Activated CD4-positive, alpha-beta memory T cell treated with anti-CD3 and anti-CD28 coated beads for 36 hours (primary cell): Measurements from ENCODE around the gene IL20RA. TPM values are rescaled to one million over a fixed set of nuclear protein-coding genes. Genes with fewer than 3 reads are reported as not detected.

ENCODE experiments used
- CTCF ChIA-PET: fragments of 350-600 bp; sonication (Branson Sonifier 250); formaldehyde crosslinking; loops from one replicate; lab custom pipeline; 2021; ENCODE audit warnings: antibody characterized with exemption, inconsistent platforms; lab: Charles Lee
- POLR2A ChIA-PET: fragments of 350-600 bp; sonication (Branson Sonifier 250); formaldehyde crosslinking; loops from one replicate; lab custom pipeline; 2021; ENCODE audit warnings: antibody characterized with exemption; lab: Charles Lee
- DNase-seq: peaks from one replicate; pipeline ENCODE4 v3.0.0-alpha.2; 2020
- H3K27ac Mint-ChIP-seq: one replicate; pipeline ENCODE4 v1.8.0; 2021; ENCODE audit warnings: mixed read lengths
- H3K27me3 Mint-ChIP-seq: one replicate; pipeline ENCODE4 v1.8.0; 2021; ENCODE audit warnings: mixed read lengths
- H3K36me3 Mint-ChIP-seq: one replicate; pipeline ENCODE4 v1.8.0; 2021; ENCODE audit warnings: mixed read lengths
- H3K4me1 Mint-ChIP-seq: one replicate; pipeline ENCODE4 v1.8.0; 2021; ENCODE audit warnings: low read depth, mixed read lengths
- H3K4me3 Mint-ChIP-seq: one replicate; pipeline ENCODE4 v1.8.0; 2021; ENCODE audit warnings: mild to moderate bottlenecking, mixed read lengths
- H3K9me3 Mint-ChIP-seq: one replicate; pipeline ENCODE4 v1.8.0; 2021; ENCODE audit warnings: mixed read lengths
- intact Hi-C: fragments of 100-400 bp; cut with micrococcal nuclease; formaldehyde crosslinking; loops from one replicate; pipeline ENCODE4 v1.15.1; 2023
- total RNA-seq, 2 experiments: library from RNA; stranded (reverse); gene quantifications; one replicate each; pipeline ENCODE4 v1.2.3, GENCODE V29; 2021

Gene IL20RA
- total RNA-seq, 2 experiments from 2014 or later = not detected

DNA sequence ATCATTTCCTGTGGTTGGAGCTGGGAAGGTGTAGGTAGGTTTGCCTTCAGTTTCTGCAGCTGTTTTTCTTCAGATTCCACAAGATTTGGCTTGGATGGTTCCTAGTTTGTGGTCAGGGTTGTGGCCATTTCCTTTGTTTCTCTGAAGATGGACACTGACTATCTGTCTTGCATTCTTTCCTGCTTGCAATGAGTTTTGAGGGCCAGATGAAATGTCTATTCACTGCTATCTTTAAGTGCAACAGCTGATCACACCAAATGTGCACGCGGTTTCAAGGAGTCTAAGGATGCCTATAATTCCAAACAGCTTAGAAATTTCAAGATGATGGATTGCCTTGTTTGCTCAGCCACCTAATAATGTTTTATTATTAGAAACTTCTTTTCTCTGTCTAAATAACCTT, 28.4 kb downstream of the IL20RA start:
- intact Hi-C loops = no loop called here
- CTCF ChIA-PET = interaction anchor here (0.7 kb wide), 1 partner anchor 40 kb away, joined by 3 read pairs; no protein-coding TSS in a partner anchor
- no peak overlapping the region for H3K4me3 Mint-ChIP-seq
- no peaks in the 10 kb centered on the region for H3K36me3 Mint-ChIP-seq
- no peaks in the 10 kb centered on the region for H3K9me3 Mint-ChIP-seq
- no peak for DNase-seq
- no peaks in the 10 kb centered on the region for H3K4me1 Mint-ChIP-seq
- H3K27ac Mint-ChIP-seq = no peak overlapping the region
- POLR2A ChIA-PET = no interaction called here
- H3K27me3 Mint-ChIP-seq = peaks cover 50% of the 10 kb centered on the region

- intact Hi-C loops = no loop called here
- CTCF ChIA-PET = interaction anchor here (0.7 kb wide), 1 partner anchor 39 kb away, joined by 3 read pairs; no protein-coding TSS in a partner anchor
- H3K27me3 Mint-ChIP-seq = peaks cover 48% of the 10 kb centered on the region
- no peaks in the 10 kb centered on the region for H3K4me1 Mint-ChIP-seq
- no peak overlapping the region for H3K27ac Mint-ChIP-seq
- H3K36me3 Mint-ChIP-seq = no peaks in the 10 kb centered on the region
- POLR2A ChIA-PET = no interaction called here
- no peaks in the 10 kb centered on the region for H3K9me3 Mint-ChIP-seq
- DNase-seq = no peak
- no peak overlapping the region for H3K4me3 Mint-ChIP-seq
These were observed 28.8 kb downstream of the IL20RA start for GRCh38 chr6:137015943-137016342.

DNA sequence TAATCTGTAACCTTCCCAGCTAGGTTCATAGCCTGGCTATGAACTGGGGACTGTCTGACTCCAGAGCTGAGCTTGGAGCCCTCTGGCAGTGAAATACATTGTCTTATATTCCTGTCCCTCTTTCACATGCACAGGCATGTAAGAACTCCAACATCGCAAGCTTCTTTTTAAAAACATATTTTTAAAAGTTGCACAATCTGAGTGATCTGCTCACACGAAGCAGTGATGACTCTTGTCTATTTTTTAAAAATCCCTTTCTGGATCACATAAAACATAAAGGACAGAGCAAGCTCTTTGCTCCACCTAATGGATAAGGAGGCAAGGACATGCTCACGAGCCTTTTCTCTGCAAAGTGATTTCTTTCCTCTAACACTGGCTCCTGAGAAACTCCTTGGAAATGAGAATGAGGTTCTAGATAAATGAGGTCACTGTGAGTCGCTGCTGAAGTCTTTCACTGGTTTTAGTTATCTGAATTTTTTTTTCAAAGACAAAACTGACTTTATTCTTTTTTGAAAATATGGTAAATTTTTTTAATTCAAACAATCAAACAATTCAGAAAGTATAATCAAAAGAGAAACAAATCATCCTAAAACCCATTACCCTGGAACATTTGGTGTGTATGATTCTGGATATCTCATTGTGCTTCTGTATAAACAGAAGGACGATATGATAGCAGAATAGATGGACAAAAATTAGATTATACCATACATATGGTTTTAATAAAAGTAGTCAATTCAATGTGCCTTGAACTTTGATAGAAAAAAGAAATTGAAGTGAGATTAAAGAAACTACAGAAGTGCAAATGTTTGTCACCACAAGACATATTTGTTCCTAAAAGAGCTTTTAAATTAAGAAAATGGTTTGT, 30.8 kb downstream of the IL20RA start:
- CTCF ChIA-PET = interaction anchor here (0.6 to 1.4 kb wide), 4 partner anchors 112 to 324 kb away, joined by 3 read pairs; no protein-coding TSS in a partner anchor
- H3K4me1 Mint-ChIP-seq = no peaks in the 10 kb centered on the region
- no peaks in the 10 kb centered on the region for H3K9me3 Mint-ChIP-seq
- no peak overlapping the region for H3K4me3 Mint-ChIP-seq
- POLR2A ChIA-PET = no interaction called here
- no peak overlapping the region for H3K27ac Mint-ChIP-seq
- no peaks in the 10 kb centered on the region for H3K36me3 Mint-ChIP-seq
- no peak for DNase-seq
- H3K27me3 Mint-ChIP-seq = peaks cover 44% of the 10 kb centered on the region
- intact Hi-C loops = no loop called here

DNA sequence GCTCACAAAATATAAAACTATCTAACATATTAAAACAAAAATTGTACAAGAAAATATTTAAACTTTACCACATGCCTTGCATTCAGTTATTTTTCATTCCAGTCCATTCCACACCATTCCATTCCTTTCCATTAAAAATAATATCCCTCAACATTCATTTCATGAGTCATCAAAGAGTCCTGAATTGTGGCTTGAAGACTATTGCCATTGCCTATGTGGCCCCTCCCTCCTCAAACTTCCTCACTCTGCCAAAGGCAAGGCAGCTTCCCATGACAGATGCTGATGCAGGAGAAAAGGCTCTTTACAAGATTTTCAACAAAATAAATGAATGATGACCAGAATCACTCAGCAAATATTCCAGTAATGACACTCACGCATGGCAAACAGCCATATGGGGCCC, 31.7 kb downstream of the IL20RA start:
- Mint-ChIP-seq H3K27me3 (peaks cover 41% of the 10 kb centered on the region), H3K36me3 (no peaks in the 10 kb centered on the region), H3K27ac (no peak overlapping the region), H3K4me3 (no peak overlapping the region), H3K9me3 (no peaks in the 10 kb centered on the region), H3K4me1 (no peaks in the 10 kb centered on the region)
- ChIA-PET POLR2A (no interaction called here), CTCF (interaction anchor here (0.9 to 1.4 kb wide), 2 partner anchors 153 to 167 kb away, joined by 3 read pairs; no protein-coding TSS in a partner anchor)
- DNase-seq = no peak
- intact Hi-C loops = no loop called here

- intact Hi-C loops = no loop called here
- DNase-seq = no peak
- no peak overlapping the region for H3K4me3 Mint-ChIP-seq
- POLR2A ChIA-PET = no interaction called here
- H3K27ac Mint-ChIP-seq = no peak overlapping the region
- peaks cover 36% of the 10 kb centered on the region for H3K27me3 Mint-ChIP-seq
- CTCF ChIA-PET = no interaction called here
- no peaks in the 10 kb centered on the region for H3K4me1 Mint-ChIP-seq
- H3K36me3 Mint-ChIP-seq = no peaks in the 10 kb centered on the region
- H3K9me3 Mint-ChIP-seq = no peaks in the 10 kb centered on the region
These were observed 33.4 kb downstream of the IL20RA start for GRCh38 chr6:137011406-137011805.

- Mint-ChIP-seq H3K27me3 (peaks cover 27% of the 10 kb centered on the region), H3K27ac (no peak overlapping the region), H3K36me3 (no peaks in the 10 kb centered on the region), H3K4me1 (no peaks in the 10 kb centered on the region), H3K9me3 (no peaks in the 10 kb centered on the region), H3K4me3 (no peak overlapping the region)
- CTCF ChIA-PET = no interaction called here
- intact Hi-C loops = no loop called here
- DNase-seq = no peak
- POLR2A ChIA-PET = no interaction called here
These were observed 34.5 kb downstream of the IL20RA start for GRCh38 chr6:137010128-137010718.

DNA sequence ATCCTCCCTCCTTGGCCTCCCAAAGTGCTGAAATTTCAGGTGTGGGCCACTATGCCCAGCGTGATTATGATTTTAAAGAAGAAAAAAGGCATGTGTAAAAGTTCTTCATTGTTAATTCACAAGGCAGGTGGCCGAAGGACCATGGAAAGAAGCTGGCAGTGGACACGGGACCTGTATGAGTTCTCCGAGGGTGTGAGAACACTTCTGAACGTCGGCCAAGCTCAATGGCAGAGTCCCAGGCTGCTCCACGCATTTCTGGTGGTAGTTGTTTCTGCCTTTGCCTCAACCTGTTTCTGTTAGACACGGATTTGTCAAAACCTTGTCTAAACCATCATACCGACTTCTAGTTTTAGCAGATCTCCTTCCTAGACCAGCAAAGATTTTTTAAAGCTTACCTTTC, 36.6 kb downstream of the IL20RA start:
- Mint-ChIP-seq H3K36me3 (no peaks in the 10 kb centered on the region), H3K27ac (no peak overlapping the region), H3K4me3 (no peak overlapping the region), H3K9me3 (no peaks in the 10 kb centered on the region), H3K27me3 (peaks cover 21% of the 10 kb centered on the region), H3K4me1 (no peaks in the 10 kb centered on the region)
- no peak for DNase-seq
- CTCF ChIA-PET = no interaction called here
- POLR2A ChIA-PET = no interaction called here
- intact Hi-C loops = no loop called here

GRCh38 chr6:137006056-137006455, 38.7 kb downstream of the IL20RA start:
- CTCF ChIA-PET = no interaction called here
- DNase-seq = no peak

GRCh38 chr6:137005073-137005472, 39.7 kb downstream of the IL20RA start:
- H3K27me3 Mint-ChIP-seq = peaks cover 17% of the 10 kb centered on the region
- H3K4me1 Mint-ChIP-seq = no peaks in the 10 kb centered on the region
- intact Hi-C loops = no loop called here
- DNase-seq = no peak
- no peaks in the 10 kb centered on the region for H3K9me3 Mint-ChIP-seq
- CTCF ChIA-PET = interaction anchor here (0.9 kb wide), 1 partner anchor 72 kb away, joined by 3 read pairs; no protein-coding TSS in a partner anchor
- H3K36me3 Mint-ChIP-seq = no peaks in the 10 kb centered on the region
- H3K27ac Mint-ChIP-seq = no peak overlapping the region
- H3K4me3 Mint-ChIP-seq = no peak overlapping the region
- POLR2A ChIA-PET = no interaction called here

More at GRCh38 chr6:137006056-137006455, 38.7 kb downstream of the IL20RA start:
- POLR2A ChIA-PET = no interaction called here
- no peaks in the 10 kb centered on the region for H3K4me1 Mint-ChIP-seq
- H3K36me3 Mint-ChIP-seq = no peaks in the 10 kb centered on the region
- peaks cover 15% of the 10 kb centered on the region for H3K27me3 Mint-ChIP-seq
- intact Hi-C loops = no loop called here
- H3K4me3 Mint-ChIP-seq = no peak overlapping the region
- no peaks in the 10 kb centered on the region for H3K9me3 Mint-ChIP-seq
- no peak overlapping the region for H3K27ac Mint-ChIP-seq

- DNase-seq = no peak
- intact Hi-C loops = no loop called here
- POLR2A ChIA-PET = no interaction called here
- no peak overlapping the region for H3K27ac Mint-ChIP-seq
- no peaks in the 10 kb centered on the region for H3K36me3 Mint-ChIP-seq
- H3K4me3 Mint-ChIP-seq = no peak overlapping the region
- peaks cover 15% of the 10 kb centered on the region for H3K27me3 Mint-ChIP-seq
- no peaks in the 10 kb centered on the region for H3K4me1 Mint-ChIP-seq
- H3K9me3 Mint-ChIP-seq = no peaks in the 10 kb centered on the region
- CTCF ChIA-PET = no interaction called here
These were observed 42.3 kb downstream of the IL20RA start for GRCh38 chr6:137002505-137002904.

GRCh38 chr6:137001977-137002302, 42.8 kb downstream of the IL20RA start:
- no peaks in the 10 kb centered on the region for H3K9me3 Mint-ChIP-seq
- POLR2A ChIA-PET = no interaction called here
- no peak overlapping the region for H3K4me3 Mint-ChIP-seq
- intact Hi-C loops = no loop called here
- no peaks in the 10 kb centered on the region for H3K4me1 Mint-ChIP-seq
- CTCF ChIA-PET = no interaction called here
- no peaks in the 10 kb centered on the region for H3K36me3 Mint-ChIP-seq
- no peak overlapping the region for H3K27ac Mint-ChIP-seq
- DNase-seq = no peak
- peaks cover 16% of the 10 kb centered on the region for H3K27me3 Mint-ChIP-seq

GRCh38 chr6:137001299-137001976, 43.3 kb downstream of the IL20RA start:
- H3K27me3 Mint-ChIP-seq = peaks cover 17% of the 10 kb centered on the region
- ChIA-PET CTCF (no interaction called here), POLR2A (no interaction called here)
- no peak overlapping the region for H3K27ac Mint-ChIP-seq
- no peaks in the 10 kb centered on the region for H3K9me3 Mint-ChIP-seq
- no peak overlapping the region for H3K4me3 Mint-ChIP-seq
- DNase-seq = no peak
- intact Hi-C loops = no loop called here
- H3K4me1 Mint-ChIP-seq = no peaks in the 10 kb centered on the region
- no peaks in the 10 kb centered on the region for H3K36me3 Mint-ChIP-seq
